ENCODE results near the gene MAP3K7. TPM values are rescaled to one million over a fixed set of nuclear protein-coding genes. Genes with fewer than 3 reads are reported as not detected.

MAP3K7 gene
- total RNA-seq, 4 donors from 2014 or later: 18.4 to 26.6 (median 22.6) TPM

DNA sequence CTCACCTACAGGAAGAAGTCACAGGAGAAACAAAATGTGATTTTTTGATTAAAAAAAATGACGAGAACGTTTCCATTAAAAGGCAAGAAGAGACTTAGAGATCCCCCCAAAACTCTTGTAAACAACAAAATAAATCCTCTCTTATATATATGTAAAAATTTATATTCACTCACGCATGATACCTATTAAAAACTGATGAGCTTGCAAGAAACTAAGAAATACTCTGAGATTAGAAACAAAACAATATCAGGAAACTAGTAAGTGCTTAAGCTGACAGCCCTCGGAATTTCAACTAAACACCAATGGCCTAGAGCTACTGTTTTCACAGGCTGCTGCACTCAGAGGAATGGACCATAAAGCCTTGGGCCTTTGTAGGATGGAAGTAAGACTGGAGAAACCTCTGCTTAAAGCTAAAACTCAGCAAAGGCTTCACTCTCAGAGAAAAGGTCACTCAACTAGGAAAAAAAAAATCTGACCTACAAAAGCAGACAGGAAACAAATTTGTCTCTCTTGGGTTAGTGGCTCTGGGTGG lies 63.0 kb downstream of the MAP3K7 start:
- H3K36me3 ChIP-seq: peaks cover 0 to 63% of the 10 kb centered on the region in 2 donors
- WGBS, 2 donors (ENCODE audit: low coverage in 1 of 2): 86 to 95% methylated on average over 4 of the region's 4 CpGs

DNA sequence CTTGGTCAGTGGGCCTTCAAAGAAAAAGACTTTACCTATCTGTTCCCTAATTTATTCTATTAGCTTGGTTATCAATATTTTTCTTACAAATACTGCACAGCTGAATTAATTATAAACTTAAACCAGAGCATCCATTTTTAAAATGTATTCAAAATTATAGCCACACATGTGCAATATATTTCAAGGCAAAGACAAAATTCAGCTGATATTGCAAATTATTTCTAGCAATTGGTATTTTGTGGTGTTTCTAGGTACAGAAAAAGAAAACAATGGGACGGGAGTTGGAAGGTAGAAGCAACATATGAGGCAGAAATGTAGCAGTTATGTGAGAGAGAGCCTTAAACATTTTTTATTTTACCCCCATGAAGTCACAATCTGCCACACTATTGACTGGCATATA lies 64.9 kb downstream of the MAP3K7 start:
- Histone ChIP-seq H3K4me1 (no peaks in the 10 kb centered on the region), H3K36me3 (peaks cover 0 to 74% of the 10 kb centered on the region in 2 donors), H3K9me3 (no peaks in the 10 kb centered on the region), H3K4me3 (no peak overlapping the region), H3K27ac (no peak overlapping the region), H3K27me3 (no peaks in the 10 kb centered on the region)
- no peak for ATAC-seq
- TF ChIP-seq POLR2A (IDR thresholded peaks at IDR 0.05) (no peak), CTCF (IDR thresholded peaks at IDR 0.05) (no peak), EP300 (IDR thresholded peaks at IDR 0.05) (no peak), POLR2AphosphoS5 (IDR thresholded peaks at IDR 0.05) (no peak)
- WGBS, 2 donors (ENCODE audit: low coverage in 1 of 2): 86 to 100% methylated on average over 1 of the region's 1 CpG

More for the DNA sequence above, 63.0 kb downstream of the MAP3K7 start:
- Histone ChIP-seq H3K27me3 (no peaks in the 10 kb centered on the region), H3K4me1 (no peaks in the 10 kb centered on the region), H3K9me3 (no peaks in the 10 kb centered on the region), H3K27ac (no peak overlapping the region), H3K4me3 (no peak overlapping the region)
- TF ChIP-seq CTCF (IDR thresholded peaks at IDR 0.05) (no peak), POLR2A (IDR thresholded peaks at IDR 0.05) (no peak), POLR2AphosphoS5 (IDR thresholded peaks at IDR 0.05) (no peak), EP300 (IDR thresholded peaks at IDR 0.05) (no peak)
- no peak for ATAC-seq

GRCh38 chr6:90516074-90516660 lies 70.7 kb downstream of the MAP3K7 start:
- TF ChIP-seq EP300 (IDR thresholded peaks at IDR 0.05) (no peak), CTCF (IDR thresholded peaks at IDR 0.05) (no peak), POLR2AphosphoS5 (IDR thresholded peaks at IDR 0.05) (no peak), POLR2A (IDR thresholded peaks at IDR 0.05) (no peak)
- H3K27ac ChIP-seq: no peak overlapping the region
- no peaks in the 10 kb centered on the region for H3K4me1 ChIP-seq
- no peaks in the 10 kb centered on the region for H3K9me3 ChIP-seq
- WGBS, 2 donors (ENCODE audit: low coverage in 1 of 2): 81 to 92% methylated on average over 6 of the region's 6 CpGs
- no peak overlapping the region for H3K4me3 ChIP-seq
- peaks cover 0 to 98% of the 10 kb centered on the region in 2 donors for H3K36me3 ChIP-seq
- no peak for ATAC-seq
- no peaks in the 10 kb centered on the region for H3K27me3 ChIP-seq

GRCh38 chr6:90514496-90514895 lies 72.4 kb downstream of the MAP3K7 start:
- no peak for ATAC-seq
- H3K36me3 ChIP-seq: peaks cover 0 to 97% of the 10 kb centered on the region in 2 donors
- TF ChIP-seq EP300 (IDR thresholded peaks at IDR 0.05) (no peak), CTCF (IDR thresholded peaks at IDR 0.05) (no peak), POLR2A (IDR thresholded peaks at IDR 0.05) (no peak), POLR2AphosphoS5 (IDR thresholded peaks at IDR 0.05) (no peak)
- no peak overlapping the region for H3K27ac ChIP-seq
- WGBS, 2 donors (ENCODE audit: low coverage in 1 of 2): 76 to 77% methylated on average over 3 of the region's 3 CpGs
- no peaks in the 10 kb centered on the region for H3K27me3 ChIP-seq
- H3K4me1 ChIP-seq: no peaks in the 10 kb centered on the region
- no peak overlapping the region for H3K4me3 ChIP-seq
- H3K9me3 ChIP-seq: no peaks in the 10 kb centered on the region

DNA sequence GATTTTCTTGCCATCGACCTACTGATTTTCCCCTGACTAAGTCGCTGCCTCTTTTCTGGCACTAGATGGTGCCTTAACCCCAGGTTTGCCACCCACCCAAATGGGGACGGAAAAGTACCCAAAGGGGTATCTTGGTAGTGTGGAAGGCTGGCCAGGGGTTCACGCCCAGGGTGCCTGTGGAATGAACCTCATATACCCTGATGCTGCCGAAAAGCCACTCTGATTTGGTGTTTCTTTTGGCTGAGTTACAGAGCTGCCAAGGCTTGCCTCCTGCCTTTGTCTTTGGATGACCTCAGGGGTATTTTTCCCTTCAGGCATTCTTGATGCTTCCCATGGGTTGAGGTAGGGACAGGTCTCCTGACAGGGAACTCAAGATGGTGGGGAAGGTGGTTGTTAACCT lies 78.1 kb downstream of the MAP3K7 start:
- H3K27me3 ChIP-seq: no peaks in the 10 kb centered on the region
- H3K36me3 ChIP-seq: peaks cover 0 to 44% of the 10 kb centered on the region in 2 donors
- no peak overlapping the region for H3K4me3 ChIP-seq
- H3K4me1 ChIP-seq: no peaks in the 10 kb centered on the region
- peaks cover 0 to 13% (median 0%) of the 10 kb centered on the region in 3 donors for H3K9me3 ChIP-seq
- no peak for ATAC-seq
- 58% methylated on average over 5 of the region's 5 CpGs; no CpG with 5 or more reads in 1 of the 2 donors for WGBS, 2 donors (ENCODE audit: low coverage in 1 of 2)
- TF ChIP-seq EP300 (IDR thresholded peaks at IDR 0.05): no peak
- no peak for TF ChIP-seq POLR2AphosphoS5 (IDR thresholded peaks at IDR 0.05)
- TF ChIP-seq CTCF (IDR thresholded peaks at IDR 0.05): no peak
- TF ChIP-seq POLR2A (IDR thresholded peaks at IDR 0.05): no peak
- no peak overlapping the region for H3K27ac ChIP-seq

Measured in gastroesophageal sphincter (tissue), 4 donors.